ENCODE data around the gene EFHB.
"Not testable (repeated sequence)": the region's sequence is repeated elsewhere in the genome, so short reads cannot be mapped to it uniquely, and the experiment has no call there.

Gene EFHB

GRCh38 chr3:19931767-19932188 lies 2.2 kb downstream of the EFHB start:
- no peak for DNase-seq (ENCODE audit: low spot score)

- peak; percentile 24 for DNase-seq (ENCODE audit: low spot score)
Observed at GRCh38 chr3:19931180-19931692, 2.8 kb downstream of the EFHB start.

- no peak for DNase-seq (ENCODE audit: low spot score)
Observed at GRCh38 chr3:19920401-19921080, 13.5 kb downstream of the EFHB start.

GRCh38 chr3:19917167-19917566 lies 16.9 kb downstream of the EFHB start:
- DNase-seq (ENCODE audit: low spot score): no peak

- DNase-seq (ENCODE audit: low spot score): no peak
Observed at GRCh38 chr3:19911452-19911851, 22.6 kb downstream of the EFHB start.

- DNase-seq (ENCODE audit: low spot score): no peak
Observed at GRCh38 chr3:19907523-19907922, 26.5 kb downstream of the EFHB start.

GRCh38 chr3:19903649-19904048 lies 30.4 kb downstream of the EFHB start:
- no peak for DNase-seq (ENCODE audit: low spot score)

- DNase-seq (ENCODE audit: low spot score): no peak
Observed at GRCh38 chr3:19901918-19902317, 32.1 kb downstream of the EFHB start.

GRCh38 chr3:19901337-19901736 lies 32.7 kb downstream of the EFHB start:
- DNase-seq (ENCODE audit: low spot score): no peak

GRCh38 chr3:19899833-19900232 lies 34.2 kb downstream of the EFHB start:
- DNase-seq (ENCODE audit: low spot score): not testable (repeated sequence)

- no peak for DNase-seq (ENCODE audit: low spot score)
Observed at GRCh38 chr3:19899264-19899663, 34.8 kb downstream of the EFHB start.

- DNase-seq (ENCODE audit: low spot score): no peak
Observed at GRCh38 chr3:19898721-19899120, 35.3 kb downstream of the EFHB start.

GRCh38 chr3:19891740-19892139 lies 42.3 kb downstream of the EFHB start:
- DNase-seq (ENCODE audit: low spot score): no peak

GRCh38 chr3:19888428-19889152 lies 45.4 kb downstream of the EFHB start:
- DNase-seq (ENCODE audit: low spot score): no peak

- not testable (repeated sequence) for DNase-seq (ENCODE audit: low spot score)
Observed at GRCh38 chr3:19887122-19887521, 46.9 kb downstream of the EFHB start.

- DNase-seq (ENCODE audit: low spot score): no peak
Observed at GRCh38 chr3:19886404-19886803, 47.6 kb downstream of the EFHB start.

- DNase-seq (ENCODE audit: low spot score): peak; percentile 35
Observed at GRCh38 chr3:19885468-19885867, 48.5 kb downstream of the EFHB start.

- DNase-seq (ENCODE audit: low spot score): no peak
Observed at GRCh38 chr3:19881852-19882251, 52.2 kb downstream of the EFHB start.

- DNase-seq (ENCODE audit: low spot score): no peak
Observed at GRCh38 chr3:19881036-19881435, 53.0 kb downstream of the EFHB start.

GRCh38 chr3:19877656-19878055 lies 56.4 kb downstream of the EFHB start:
- DNase-seq (ENCODE audit: low spot score): no peak

GRCh38 chr3:19866751-19867347 lies 67.2 kb downstream of the EFHB start:
- peak; percentile 72 for DNase-seq (ENCODE audit: low spot score)

- not testable (repeated sequence) for DNase-seq (ENCODE audit: low spot score)
Observed at GRCh38 chr3:19855318-19855717, 78.7 kb downstream of the EFHB start.

GRCh38 chr3:19846609-19847008 lies 87.4 kb downstream of the EFHB start:
- not testable (repeated sequence) for DNase-seq (ENCODE audit: low spot score)

Measured in putamen (tissue), 1 donor.